SK-N-SH treated with all-trans-retinoic acid at 6 μM for 48 hours (cell line): ENCODE data around the gene YPEL1.

Experiments
- ARNTL ChIP-seq: fragments of 450-650 bp; formaldehyde crosslinking; IDR thresholded peaks from 2 replicates; pipeline ENCODE4 v1.5.0; 2020; ENCODE audit warnings: low read depth, mild to moderate bottlenecking, moderate library complexity, borderline replicate concordance
- CREB5 ChIP-seq: fragments of 250-450 bp; sonication (Bioruptor Pico); IDR thresholded peaks from 2 replicates; pipeline ENCODE4 v1.5.1; 2020; ENCODE audit warnings: low read depth, mild to moderate bottlenecking, moderate library complexity
- CSDC2 ChIP-seq: fragments of 250-450 bp; sonication (Bioruptor Pico); IDR thresholded peaks from 2 replicates; pipeline ENCODE4 v1.5.0; 2020; ENCODE audit warnings: mild to moderate bottlenecking, moderate library complexity
- GLIS3 ChIP-seq: fragments of 250-450 bp; sonication (Bioruptor Pico); IDR thresholded peaks from 2 replicates; pipeline ENCODE4 v1.5.0; 2020; ENCODE audit warnings: mild to moderate bottlenecking, moderate library complexity
- ISL1 ChIP-seq: fragments of 250-450 bp; sonication (Bioruptor Pico); IDR thresholded peaks from 2 replicates; pipeline ENCODE4 v2.1.2; 2022; ENCODE audit warnings: mild to moderate bottlenecking, moderate library complexity
- OSR1 ChIP-seq: fragments of 250-450 bp; sonication (Bioruptor Pico); IDR thresholded peaks from 2 replicates; pipeline ENCODE4 v1.8.0; 2022; ENCODE audit warnings: moderate library complexity, mild to moderate bottlenecking, inconsistent platforms
- ZFP30 ChIP-seq: fragments of 450-650 bp; formaldehyde crosslinking; IDR thresholded peaks from 2 replicates; pipeline ENCODE4 v1.5.0; 2022; ENCODE audit warnings: mild to moderate bottlenecking, moderate library complexity
- TF ChIP-seq, protein P1 (sequence below): fragments of 250-450 bp; sonication (Bioruptor Pico); IDR thresholded peaks from 2 replicates; pipeline ENCODE4 v1.8.0; 2020; ENCODE audit warnings: mild to moderate bottlenecking, moderate library complexity, borderline replicate concordance
- TF ChIP-seq, protein P2 (sequence below): fragments of 250-450 bp; sonication (Bioruptor Pico); IDR thresholded peaks from 2 replicates; pipeline ENCODE4 v1.8.0; 2021; ENCODE audit warnings: low read depth, mild to moderate bottlenecking, moderate library complexity, borderline replicate concordance

DNA sequence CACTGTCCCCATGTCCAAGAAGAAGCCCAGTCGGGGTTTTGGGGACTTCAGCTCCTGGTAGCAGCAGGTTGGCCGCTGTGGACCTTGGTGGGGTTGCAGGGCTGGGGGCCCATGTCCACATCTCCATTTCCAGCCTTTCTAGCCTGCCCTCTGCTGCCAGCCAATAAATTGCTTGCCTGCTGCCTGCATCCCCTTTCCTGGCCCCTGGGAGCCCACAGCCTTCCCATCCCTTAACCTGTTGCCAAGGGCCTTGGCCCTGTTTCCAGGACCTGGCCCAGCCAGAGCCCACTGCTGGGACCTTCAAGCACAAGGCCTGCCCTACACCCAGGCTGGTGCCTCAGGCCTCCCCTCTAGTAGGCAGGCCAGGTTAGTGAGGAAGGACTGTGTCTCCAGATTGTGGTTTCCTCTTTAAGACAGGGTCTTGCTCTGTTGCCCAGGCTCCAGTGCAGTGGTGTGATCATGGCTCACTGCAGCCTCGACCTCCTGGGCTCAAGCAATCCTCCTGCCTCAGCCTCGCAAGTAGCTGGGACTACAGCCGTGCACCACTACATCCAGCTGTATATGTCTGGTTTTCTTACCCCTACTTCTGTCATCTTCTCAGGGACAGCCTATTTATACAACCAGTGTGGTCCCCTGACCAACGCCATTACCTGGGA lies 40.0 kb downstream of the YPEL1 start:
- TF ChIP-seq, protein P1, sequence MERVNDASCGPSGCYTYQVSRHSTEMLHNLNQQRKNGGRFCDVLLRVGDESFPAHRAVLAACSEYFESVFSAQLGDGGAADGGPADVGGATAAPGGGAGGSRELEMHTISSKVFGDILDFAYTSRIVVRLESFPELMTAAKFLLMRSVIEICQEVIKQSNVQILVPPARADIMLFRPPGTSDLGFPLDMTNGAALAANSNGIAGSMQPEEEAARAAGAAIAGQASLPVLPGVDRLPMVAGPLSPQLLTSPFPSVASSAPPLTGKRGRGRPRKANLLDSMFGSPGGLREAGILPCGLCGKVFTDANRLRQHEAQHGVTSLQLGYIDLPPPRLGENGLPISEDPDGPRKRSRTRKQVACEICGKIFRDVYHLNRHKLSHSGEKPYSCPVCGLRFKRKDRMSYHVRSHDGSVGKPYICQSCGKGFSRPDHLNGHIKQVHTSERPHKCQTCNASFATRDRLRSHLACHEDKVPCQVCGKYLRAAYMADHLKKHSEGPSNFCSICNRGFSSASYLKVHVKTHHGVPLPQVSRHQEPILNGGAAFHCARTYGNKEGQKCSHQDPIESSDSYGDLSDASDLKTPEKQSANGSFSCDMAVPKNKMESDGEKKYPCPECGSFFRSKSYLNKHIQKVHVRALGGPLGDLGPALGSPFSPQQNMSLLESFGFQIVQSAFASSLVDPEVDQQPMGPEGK (CRISPR knock-in tag) = no peak
- TF ChIP-seq CREB5 = no peak
- no peak for TF ChIP-seq ARNTL (CRISPR knock-in tag)
- TF ChIP-seq ZFP30 (CRISPR knock-in tag) = no peak
- TF ChIP-seq OSR1 (CRISPR knock-in tag) = no peak
- TF ChIP-seq, protein P2, sequence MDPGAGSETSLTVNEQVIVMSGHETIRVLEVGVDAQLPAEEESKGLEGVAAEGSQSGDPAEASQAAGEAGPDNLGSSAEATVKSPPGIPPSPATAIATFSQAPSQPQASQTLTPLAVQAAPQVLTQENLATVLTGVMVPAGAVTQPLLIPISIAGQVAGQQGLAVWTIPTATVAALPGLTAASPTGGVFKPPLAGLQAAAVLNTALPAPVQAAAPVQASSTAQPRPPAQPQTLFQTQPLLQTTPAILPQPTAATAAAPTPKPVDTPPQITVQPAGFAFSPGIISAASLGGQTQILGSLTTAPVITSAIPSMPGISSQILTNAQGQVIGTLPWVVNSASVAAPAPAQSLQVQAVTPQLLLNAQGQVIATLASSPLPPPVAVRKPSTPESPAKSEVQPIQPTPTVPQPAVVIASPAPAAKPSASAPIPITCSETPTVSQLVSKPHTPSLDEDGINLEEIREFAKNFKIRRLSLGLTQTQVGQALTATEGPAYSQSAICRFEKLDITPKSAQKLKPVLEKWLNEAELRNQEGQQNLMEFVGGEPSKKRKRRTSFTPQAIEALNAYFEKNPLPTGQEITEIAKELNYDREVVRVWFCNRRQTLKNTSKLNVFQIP (CRISPR knock-in tag) = no peak
- TF ChIP-seq GLIS3 (CRISPR knock-in tag) = no peak
- no peak for TF ChIP-seq ISL1 (CRISPR knock-in tag)
- no peak for TF ChIP-seq CSDC2 (CRISPR knock-in tag)
